ENCODE measurements around the gene PIRT.

Gene PIRT

DNA sequence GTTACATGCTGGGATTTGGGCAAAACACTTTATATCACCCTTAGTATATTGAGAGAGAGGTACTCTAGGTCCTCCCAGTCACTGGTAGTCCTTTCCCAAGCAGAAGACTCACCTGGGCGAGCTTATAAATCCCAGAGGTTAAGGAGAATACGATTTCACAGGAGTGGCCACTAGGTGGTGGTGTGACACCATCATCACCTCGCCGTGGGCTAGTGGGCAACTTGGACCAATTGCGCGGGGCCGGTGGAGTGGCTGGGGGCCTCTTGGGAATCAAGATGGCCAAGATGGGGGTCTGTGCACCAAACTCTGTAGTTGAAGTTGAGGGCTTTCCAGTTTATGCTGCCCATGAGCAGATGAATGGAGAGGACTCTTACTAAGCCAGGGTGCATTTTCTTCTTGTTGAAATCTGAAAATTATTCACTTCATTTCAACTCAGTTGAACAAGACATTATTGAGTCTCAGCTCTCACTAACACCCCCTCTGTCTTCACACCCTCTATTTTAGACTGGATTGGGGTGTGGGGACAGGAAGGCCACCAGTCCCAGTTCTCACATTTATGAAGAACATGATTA, 38.2 kb upstream of the PIRT start:
- TF ChIP-seq ZFP30 (CRISPR knock-in tag; IDR thresholded peaks at IDR 0.05): no peak
- peak; percentile 40; the same call in 1 of the 3 replicates for ATAC-seq

DNA sequence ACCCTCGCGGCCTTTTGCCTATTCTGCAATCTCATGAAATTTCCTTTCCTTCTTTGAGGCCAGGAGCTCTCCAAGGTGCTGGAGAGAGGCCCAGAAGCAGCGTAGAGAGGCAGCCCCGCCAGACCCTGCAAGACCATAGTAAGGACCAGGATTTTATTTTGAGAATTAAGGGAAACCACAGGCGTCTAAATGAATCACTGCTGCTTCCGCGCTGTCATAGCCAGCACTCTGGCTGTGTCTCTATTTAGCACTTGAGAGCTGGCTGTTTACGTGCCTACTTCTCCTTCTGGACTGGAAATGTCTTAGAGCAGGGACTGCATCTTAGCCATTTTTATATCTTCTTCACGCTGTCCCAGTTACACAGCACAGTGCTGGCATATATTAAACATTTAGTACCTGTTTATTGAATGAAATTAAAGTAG, 37.6 kb upstream of the PIRT start:
- no peak for ATAC-seq
- no peak for TF ChIP-seq OSR1 (CRISPR knock-in tag; IDR thresholded peaks at IDR 0.05)
- no peak for TF ChIP-seq TCF4 (CRISPR knock-in tag; IDR thresholded peaks at IDR 0.05; ENCODE audit: borderline replicate concordance)
- TF ChIP-seq ZNF8 (CRISPR knock-in tag; IDR thresholded peaks at IDR 0.05): no peak
- no peak for TF ChIP-seq GLIS3 (CRISPR knock-in tag; IDR thresholded peaks at IDR 0.05)
- no peak for TF ChIP-seq ISL1 (CRISPR knock-in tag; IDR thresholded peaks at IDR 0.05)
- TF ChIP-seq RARB (CRISPR knock-in tag; IDR thresholded peaks at IDR 0.05): no peak
- TF ChIP-seq, protein P1, sequence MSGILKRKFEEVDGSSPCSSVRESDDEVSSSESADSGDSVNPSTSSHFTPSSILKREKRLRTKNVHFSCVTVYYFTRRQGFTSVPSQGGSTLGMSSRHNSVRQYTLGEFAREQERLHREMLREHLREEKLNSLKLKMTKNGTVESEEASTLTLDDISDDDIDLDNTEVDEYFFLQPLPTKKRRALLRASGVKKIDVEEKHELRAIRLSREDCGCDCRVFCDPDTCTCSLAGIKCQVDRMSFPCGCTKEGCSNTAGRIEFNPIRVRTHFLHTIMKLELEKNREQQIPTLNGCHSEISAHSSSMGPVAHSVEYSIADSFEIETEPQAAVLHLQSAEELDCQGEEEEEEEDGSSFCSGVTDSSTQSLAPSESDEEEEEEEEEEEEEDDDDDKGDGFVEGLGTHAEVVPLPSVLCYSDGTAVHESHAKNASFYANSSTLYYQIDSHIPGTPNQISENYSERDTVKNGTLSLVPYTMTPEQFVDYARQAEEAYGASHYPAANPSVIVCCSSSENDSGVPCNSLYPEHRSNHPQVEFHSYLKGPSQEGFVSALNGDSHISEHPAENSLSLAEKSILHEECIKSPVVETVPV (CRISPR knock-in tag; IDR thresholded peaks at IDR 0.05): no peak
- TF ChIP-seq ARNTL (CRISPR knock-in tag; IDR thresholded peaks at IDR 0.05; ENCODE audit: borderline replicate concordance, low read depth): no peak
- TF ChIP-seq ZFP30 (CRISPR knock-in tag; IDR thresholded peaks at IDR 0.05): no peak
- TF ChIP-seq, protein P2, sequence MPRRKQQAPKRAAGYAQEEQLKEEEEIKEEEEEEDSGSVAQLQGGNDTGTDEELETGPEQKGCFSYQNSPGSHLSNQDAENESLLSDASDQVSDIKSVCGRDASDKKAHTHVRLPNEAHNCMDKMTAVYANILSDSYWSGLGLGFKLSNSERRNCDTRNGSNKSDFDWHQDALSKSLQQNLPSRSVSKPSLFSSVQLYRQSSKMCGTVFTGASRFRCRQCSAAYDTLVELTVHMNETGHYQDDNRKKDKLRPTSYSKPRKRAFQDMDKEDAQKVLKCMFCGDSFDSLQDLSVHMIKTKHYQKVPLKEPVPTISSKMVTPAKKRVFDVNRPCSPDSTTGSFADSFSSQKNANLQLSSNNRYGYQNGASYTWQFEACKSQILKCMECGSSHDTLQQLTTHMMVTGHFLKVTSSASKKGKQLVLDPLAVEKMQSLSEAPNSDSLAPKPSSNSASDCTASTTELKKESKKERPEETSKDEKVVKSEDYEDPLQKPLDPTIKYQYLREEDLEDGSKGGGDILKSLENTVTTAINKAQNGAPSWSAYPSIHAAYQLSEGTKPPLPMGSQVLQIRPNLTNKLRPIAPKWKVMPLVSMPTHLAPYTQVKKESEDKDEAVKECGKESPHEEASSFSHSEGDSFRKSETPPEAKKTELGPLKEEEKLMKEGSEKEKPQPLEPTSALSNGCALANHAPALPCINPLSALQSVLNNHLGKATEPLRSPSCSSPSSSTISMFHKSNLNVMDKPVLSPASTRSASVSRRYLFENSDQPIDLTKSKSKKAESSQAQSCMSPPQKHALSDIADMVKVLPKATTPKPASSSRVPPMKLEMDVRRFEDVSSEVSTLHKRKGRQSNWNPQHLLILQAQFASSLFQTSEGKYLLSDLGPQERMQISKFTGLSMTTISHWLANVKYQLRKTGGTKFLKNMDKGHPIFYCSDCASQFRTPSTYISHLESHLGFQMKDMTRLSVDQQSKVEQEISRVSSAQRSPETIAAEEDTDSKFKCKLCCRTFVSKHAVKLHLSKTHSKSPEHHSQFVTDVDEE (CRISPR knock-in tag; IDR thresholded peaks at IDR 0.05): no peak
- TF ChIP-seq ZFP3 (CRISPR knock-in tag; IDR thresholded peaks at IDR 0.05): no peak
- TF ChIP-seq, protein P3, sequence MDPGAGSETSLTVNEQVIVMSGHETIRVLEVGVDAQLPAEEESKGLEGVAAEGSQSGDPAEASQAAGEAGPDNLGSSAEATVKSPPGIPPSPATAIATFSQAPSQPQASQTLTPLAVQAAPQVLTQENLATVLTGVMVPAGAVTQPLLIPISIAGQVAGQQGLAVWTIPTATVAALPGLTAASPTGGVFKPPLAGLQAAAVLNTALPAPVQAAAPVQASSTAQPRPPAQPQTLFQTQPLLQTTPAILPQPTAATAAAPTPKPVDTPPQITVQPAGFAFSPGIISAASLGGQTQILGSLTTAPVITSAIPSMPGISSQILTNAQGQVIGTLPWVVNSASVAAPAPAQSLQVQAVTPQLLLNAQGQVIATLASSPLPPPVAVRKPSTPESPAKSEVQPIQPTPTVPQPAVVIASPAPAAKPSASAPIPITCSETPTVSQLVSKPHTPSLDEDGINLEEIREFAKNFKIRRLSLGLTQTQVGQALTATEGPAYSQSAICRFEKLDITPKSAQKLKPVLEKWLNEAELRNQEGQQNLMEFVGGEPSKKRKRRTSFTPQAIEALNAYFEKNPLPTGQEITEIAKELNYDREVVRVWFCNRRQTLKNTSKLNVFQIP (CRISPR knock-in tag; IDR thresholded peaks at IDR 0.05; ENCODE audit: borderline replicate concordance, low read depth): no peak
- TF ChIP-seq CREB5 (CRISPR knock-in tag; IDR thresholded peaks at IDR 0.05; ENCODE audit: low read depth): no peak

GRCh38 chr17:10871914-10872313, 34.0 kb upstream of the PIRT start:
- no peak for ATAC-seq
- TF ChIP-seq TCF4 (CRISPR knock-in tag; IDR thresholded peaks at IDR 0.05; ENCODE audit: borderline replicate concordance) (no peak), CSDC2 (CRISPR knock-in tag; IDR thresholded peaks at IDR 0.05) (no peak), PPARA (CRISPR knock-in tag; IDR thresholded peaks at IDR 0.05; ENCODE audit: borderline replicate concordance) (no peak), ZNF70 (CRISPR knock-in tag; IDR thresholded peaks at IDR 0.05) (no peak), OSR1 (CRISPR knock-in tag; IDR thresholded peaks at IDR 0.05) (no peak), BACH2 (CRISPR knock-in tag; IDR thresholded peaks at IDR 0.05; ENCODE audit: borderline replicate concordance) (no peak), ZFP3 (CRISPR knock-in tag; IDR thresholded peaks at IDR 0.05) (no peak), ZFP30 (CRISPR knock-in tag; IDR thresholded peaks at IDR 0.05) (no peak), ZNF565 (CRISPR knock-in tag; conservative IDR thresholded peaks at IDR 0.05; ENCODE audit: low read depth) (no peak), ESRRG (CRISPR knock-in tag; IDR thresholded peaks at IDR 0.05) (no peak), SNAI2 (CRISPR knock-in tag; IDR thresholded peaks at IDR 0.05) (no peak), CREB5 (CRISPR knock-in tag; IDR thresholded peaks at IDR 0.05; ENCODE audit: low read depth) (no peak), TOX (CRISPR knock-in tag; IDR thresholded peaks at IDR 0.05; ENCODE audit: borderline replicate concordance) (no peak), RARB (CRISPR knock-in tag; IDR thresholded peaks at IDR 0.05) (no peak), ISL1 (CRISPR knock-in tag; IDR thresholded peaks at IDR 0.05) (no peak)
- TF ChIP-seq, protein P4, sequence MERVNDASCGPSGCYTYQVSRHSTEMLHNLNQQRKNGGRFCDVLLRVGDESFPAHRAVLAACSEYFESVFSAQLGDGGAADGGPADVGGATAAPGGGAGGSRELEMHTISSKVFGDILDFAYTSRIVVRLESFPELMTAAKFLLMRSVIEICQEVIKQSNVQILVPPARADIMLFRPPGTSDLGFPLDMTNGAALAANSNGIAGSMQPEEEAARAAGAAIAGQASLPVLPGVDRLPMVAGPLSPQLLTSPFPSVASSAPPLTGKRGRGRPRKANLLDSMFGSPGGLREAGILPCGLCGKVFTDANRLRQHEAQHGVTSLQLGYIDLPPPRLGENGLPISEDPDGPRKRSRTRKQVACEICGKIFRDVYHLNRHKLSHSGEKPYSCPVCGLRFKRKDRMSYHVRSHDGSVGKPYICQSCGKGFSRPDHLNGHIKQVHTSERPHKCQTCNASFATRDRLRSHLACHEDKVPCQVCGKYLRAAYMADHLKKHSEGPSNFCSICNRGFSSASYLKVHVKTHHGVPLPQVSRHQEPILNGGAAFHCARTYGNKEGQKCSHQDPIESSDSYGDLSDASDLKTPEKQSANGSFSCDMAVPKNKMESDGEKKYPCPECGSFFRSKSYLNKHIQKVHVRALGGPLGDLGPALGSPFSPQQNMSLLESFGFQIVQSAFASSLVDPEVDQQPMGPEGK (CRISPR knock-in tag; IDR thresholded peaks at IDR 0.05; ENCODE audit: borderline replicate concordance): no peak
- TF ChIP-seq, protein P2 (CRISPR knock-in tag; IDR thresholded peaks at IDR 0.05): no peak
- TF ChIP-seq, protein P1 (CRISPR knock-in tag; IDR thresholded peaks at IDR 0.05): no peak
